OCI-LY1 (cell line): ENCODE measurements around the gene ITPKC.

Source experiments
- H2AFZ ChIP-seq: fragments of 200-600 bp; sonication (generic), shearing (Covaris generic); 2 replicates; pipeline ENCODE4 v1.6.0; 2014; ENCODE audit warnings: antibody characterized with exemption, mild to moderate bottlenecking, low read length
- H3F3A ChIP-seq: fragments of 200-600 bp; sonication (generic), shearing (Covaris generic); 2 replicates; pipeline ENCODE4 v1.6.0; 2014; ENCODE audit warnings: mild to moderate bottlenecking, antibody characterized with exemption, low read length, moderate library complexity; ENCODE audit not compliant: insufficient read depth
- H3K27ac ChIP-seq: fragments of 200-600 bp; sonication (generic); 2 replicates; pipeline ENCODE4 v1.5.1; 2014; ENCODE audit warnings: low read length, mixed run types, mild to moderate bottlenecking, low read depth; ENCODE audit not compliant: poor library complexity, severe bottlenecking
- H3K27me3 ChIP-seq: fragments of 200-600 bp; sonication (generic); 2 replicates; pipeline ENCODE4 v1.6.0; 2014; ENCODE audit warnings: antibody characterized with exemption, mild to moderate bottlenecking, low read length, moderate library complexity; ENCODE audit not compliant: insufficient read depth
- H3K36me3 ChIP-seq: fragments of 200-600 bp; sonication (generic); 2 replicates; pipeline ENCODE4 v1.6.1; 2014; ENCODE audit warnings: mild to moderate bottlenecking, antibody characterized with exemption, low read length, moderate library complexity, mixed read lengths; ENCODE audit not compliant: insufficient read depth
- H3K4me1 ChIP-seq: fragments of 200-600 bp; sonication (generic); 2 replicates; pipeline ENCODE4 v1.5.1; 2014; ENCODE audit warnings: mild to moderate bottlenecking, low read length, moderate library complexity; ENCODE audit not compliant: insufficient read depth, severe bottlenecking
- H3K4me2 ChIP-seq: fragments of 200-600 bp; sonication (generic), shearing (Covaris generic); 2 replicates; pipeline ENCODE4 v1.6.1; 2014; ENCODE audit warnings: low read length
- H3K4me3 ChIP-seq: fragments of 200-600 bp; sonication (generic); 2 replicates; pipeline ENCODE4 v1.5.1; 2014; ENCODE audit warnings: low read length, low read depth, mild to moderate bottlenecking, mixed read lengths; ENCODE audit not compliant: poor library complexity, severe bottlenecking
- H3K79me2 ChIP-seq: fragments of 200-600 bp; shearing (Covaris generic); 2 replicates; pipeline ENCODE4 v1.6.1; 2016; ENCODE audit warnings: mixed run types, low read length, mixed read lengths; ENCODE audit not compliant: insufficient read depth
- H3K9ac ChIP-seq: fragments of 200-600 bp; sonication (generic), shearing (Covaris generic); 2 replicates; pipeline ENCODE4 v1.6.1; 2014; ENCODE audit warnings: mild to moderate bottlenecking, low read length, mixed read lengths
- H3K9me2 ChIP-seq: fragments of 200-600 bp; sonication (generic), shearing (Covaris generic); 2 replicates; pipeline ENCODE4 v1.6.1; 2014; ENCODE audit warnings: low read depth, mild to moderate bottlenecking, low read length, mixed read lengths
- H3K9me3 ChIP-seq: fragments of 200-600 bp; shearing (Covaris generic); 2 replicates; pipeline ENCODE4 v1.6.1; 2014; ENCODE audit warnings: low read length, mixed read lengths
- H4K20me1 ChIP-seq: fragments of 200-600 bp; sonication (generic), shearing (Covaris generic); 2 replicates; pipeline ENCODE4 v1.6.0; 2016; ENCODE audit warnings: mild to moderate bottlenecking, low read length; ENCODE audit not compliant: insufficient read depth
- EZH2 ChIP-seq: fragments of 200-600 bp; sonication (generic), shearing (Covaris generic); IDR thresholded peaks from 2 replicates; pipeline ENCODE4 v1.8.0; 2017; ENCODE audit warnings: borderline replicate concordance, mixed run types, mild to moderate bottlenecking, antibody characterized with exemption, low read length, moderate library complexity, mixed read lengths
- TF ChIP-seq, protein P1 (sequence below): fragments of 200-600 bp; sonication (generic), shearing (Covaris generic); IDR thresholded peaks from 2 replicates; pipeline ENCODE4 v1.5.1; 2017; ENCODE audit warnings: mild to moderate bottlenecking, antibody characterized with exemption, low read length, moderate library complexity, mixed read lengths

The ITPKC gene

DNA sequence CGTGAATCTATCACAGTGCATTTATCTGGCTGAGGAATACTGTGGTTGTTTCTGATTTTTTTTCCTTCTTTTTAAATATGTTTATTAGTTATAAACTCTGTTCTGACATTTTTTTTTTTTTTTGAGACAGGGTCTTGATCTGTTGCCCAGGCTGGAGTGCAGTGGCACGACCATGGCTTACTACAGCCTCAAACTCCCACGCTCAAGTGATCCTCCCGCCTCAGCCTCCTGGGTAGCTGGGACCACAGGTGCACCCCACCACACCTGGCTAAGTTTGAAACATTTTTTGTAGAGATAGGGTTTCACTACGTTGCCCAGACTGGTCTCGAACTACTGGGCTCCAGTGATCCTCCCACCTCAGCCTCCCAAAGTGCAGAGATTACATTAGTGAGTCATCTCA, 19.9 kb upstream of the ITPKC start:
- H4K20me1 ChIP-seq: no peaks in the 10 kb centered on the region
- no peaks in the 10 kb centered on the region for H3K9me2 ChIP-seq
- H3K36me3 ChIP-seq: peaks cover 10% of the 10 kb centered on the region; the same call in 1 of the 2 replicates
- no peak overlapping the region for H3K27ac ChIP-seq
- no peak overlapping the region for H3K9ac ChIP-seq
- H3K4me2 ChIP-seq: no peak overlapping the region
- H3K4me3 ChIP-seq: no peak overlapping the region
- H3K4me1 ChIP-seq: no peaks in the 10 kb centered on the region
- H3K27me3 ChIP-seq: no peaks in the 10 kb centered on the region
- TF ChIP-seq, protein P1, sequence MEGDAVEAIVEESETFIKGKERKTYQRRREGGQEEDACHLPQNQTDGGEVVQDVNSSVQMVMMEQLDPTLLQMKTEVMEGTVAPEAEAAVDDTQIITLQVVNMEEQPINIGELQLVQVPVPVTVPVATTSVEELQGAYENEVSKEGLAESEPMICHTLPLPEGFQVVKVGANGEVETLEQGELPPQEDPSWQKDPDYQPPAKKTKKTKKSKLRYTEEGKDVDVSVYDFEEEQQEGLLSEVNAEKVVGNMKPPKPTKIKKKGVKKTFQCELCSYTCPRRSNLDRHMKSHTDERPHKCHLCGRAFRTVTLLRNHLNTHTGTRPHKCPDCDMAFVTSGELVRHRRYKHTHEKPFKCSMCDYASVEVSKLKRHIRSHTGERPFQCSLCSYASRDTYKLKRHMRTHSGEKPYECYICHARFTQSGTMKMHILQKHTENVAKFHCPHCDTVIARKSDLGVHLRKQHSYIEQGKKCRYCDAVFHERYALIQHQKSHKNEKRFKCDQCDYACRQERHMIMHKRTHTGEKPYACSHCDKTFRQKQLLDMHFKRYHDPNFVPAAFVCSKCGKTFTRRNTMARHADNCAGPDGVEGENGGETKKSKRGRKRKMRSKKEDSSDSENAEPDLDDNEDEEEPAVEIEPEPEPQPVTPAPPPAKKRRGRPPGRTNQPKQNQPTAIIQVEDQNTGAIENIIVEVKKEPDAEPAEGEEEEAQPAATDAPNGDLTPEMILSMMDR: no peak
- TF ChIP-seq EZH2: no peak
- no peaks in the 10 kb centered on the region for H3K79me2 ChIP-seq
- H3K9me3 ChIP-seq: no peaks in the 10 kb centered on the region
- H3F3A ChIP-seq: no peaks in the 10 kb centered on the region
- no peak overlapping the region for H2AFZ ChIP-seq

GRCh38 chr19:40700083-40700482, 16.8 kb upstream of the ITPKC start:
- Histone ChIP-seq H3K79me2 (no peaks in the 10 kb centered on the region), H3K9me2 (no peaks in the 10 kb centered on the region), H4K20me1 (no peaks in the 10 kb centered on the region)

GRCh38 chr19:40701758-40702157, 15.2 kb upstream of the ITPKC start:
- Histone ChIP-seq H3K9me3 (no peaks in the 10 kb centered on the region), H3K36me3 (peaks cover 43% of the 10 kb centered on the region), H2AFZ (no peak overlapping the region), H3K9me2 (no peaks in the 10 kb centered on the region), H4K20me1 (no peaks in the 10 kb centered on the region), H3K9ac (no peak overlapping the region), H3K4me1 (no peaks in the 10 kb centered on the region), H3K4me2 (no peak overlapping the region), H3K4me3 (no peak overlapping the region), H3K27ac (no peak overlapping the region), H3F3A (no peaks in the 10 kb centered on the region), H3K27me3 (no peaks in the 10 kb centered on the region), H3K79me2 (no peaks in the 10 kb centered on the region)
- TF ChIP-seq, protein P1: no peak
- no peak for TF ChIP-seq EZH2

More at GRCh38 chr19:40700083-40700482, 16.8 kb upstream of the ITPKC start:
- Histone ChIP-seq H3K27me3 (no peaks in the 10 kb centered on the region), H3K4me2 (no peak overlapping the region), H2AFZ (no peak overlapping the region), H3K4me3 (no peak overlapping the region), H3K27ac (no peak overlapping the region), H3K36me3 (peaks cover 32% of the 10 kb centered on the region), H3K9ac (no peak overlapping the region), H3F3A (no peaks in the 10 kb centered on the region), H3K9me3 (no peaks in the 10 kb centered on the region), H3K4me1 (no peaks in the 10 kb centered on the region)
- TF ChIP-seq, protein P1: no peak
- no peak for TF ChIP-seq EZH2
